HG03520 (cell line): ENCODE measurements around the gene SLC7A4.
"Not testable (repeated sequence)": the region's sequence is repeated elsewhere in the genome, so short reads cannot be mapped to it uniquely, and the experiment has no call there.

Experiments used
- ATAC-seq: cut with Tn5 transposase; IDR thresholded peaks from one replicate; pipeline ENCODE4 v1.9.1; 2021; ENCODE audit warnings: mild to moderate bottlenecking, moderate library complexity; ENCODE audit not compliant: unreplicated experiment

The SLC7A4 gene, protein sequence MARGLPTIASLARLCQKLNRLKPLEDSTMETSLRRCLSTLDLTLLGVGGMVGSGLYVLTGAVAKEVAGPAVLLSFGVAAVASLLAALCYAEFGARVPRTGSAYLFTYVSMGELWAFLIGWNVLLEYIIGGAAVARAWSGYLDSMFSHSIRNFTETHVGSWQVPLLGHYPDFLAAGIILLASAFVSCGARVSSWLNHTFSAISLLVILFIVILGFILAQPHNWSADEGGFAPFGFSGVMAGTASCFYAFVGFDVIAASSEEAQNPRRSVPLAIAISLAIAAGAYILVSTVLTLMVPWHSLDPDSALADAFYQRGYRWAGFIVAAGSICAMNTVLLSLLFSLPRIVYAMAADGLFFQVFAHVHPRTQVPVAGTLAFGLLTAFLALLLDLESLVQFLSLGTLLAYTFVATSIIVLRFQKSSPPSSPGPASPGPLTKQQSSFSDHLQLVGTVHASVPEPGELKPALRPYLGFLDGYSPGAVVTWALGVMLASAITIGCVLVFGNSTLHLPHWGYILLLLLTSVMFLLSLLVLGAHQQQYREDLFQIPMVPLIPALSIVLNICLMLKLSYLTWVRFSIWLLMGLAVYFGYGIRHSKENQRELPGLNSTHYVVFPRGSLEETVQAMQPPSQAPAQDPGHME

GRCh38 chr22:21032037-21032867 lies at the start of gene SLC7A4:
TSS of gene SLC7A4 (minus strand) at chr22:21032561. CDS start at chr22:21031812, 749 bp downstream.
- ATAC-seq: no peak

- ATAC-seq: no peak
These were observed 48.2 kb upstream of the SLC7A4 start for GRCh38 chr22:21080435-21081137.

DNA sequence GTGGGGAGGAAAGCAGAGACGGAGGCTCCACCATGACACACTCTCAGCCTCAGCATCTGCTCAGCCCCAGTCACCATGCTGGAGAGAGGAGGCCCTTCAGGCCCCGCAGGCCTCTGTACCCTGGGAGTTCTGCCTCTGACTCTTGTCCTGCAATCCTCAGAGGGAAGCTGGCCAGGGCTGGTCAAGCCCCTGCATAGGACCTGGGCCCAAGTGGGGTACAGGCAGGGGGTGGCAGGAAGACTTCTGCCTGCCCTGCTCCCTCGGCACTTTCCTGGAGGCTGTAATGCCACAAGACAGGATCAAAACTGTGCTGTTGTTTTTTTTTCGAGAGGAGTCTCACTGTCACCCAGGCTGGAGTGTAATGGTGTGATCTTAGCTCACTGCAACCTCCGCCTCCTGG lies 47.1 kb upstream of the SLC7A4 start:
- ATAC-seq: no peak

GRCh38 chr22:21078916-21079315 lies 46.6 kb upstream of the SLC7A4 start:
- ATAC-seq: no peak

- ATAC-seq: no peak
These were observed 45.6 kb upstream of the SLC7A4 start for GRCh38 chr22:21077884-21078508.

DNA sequence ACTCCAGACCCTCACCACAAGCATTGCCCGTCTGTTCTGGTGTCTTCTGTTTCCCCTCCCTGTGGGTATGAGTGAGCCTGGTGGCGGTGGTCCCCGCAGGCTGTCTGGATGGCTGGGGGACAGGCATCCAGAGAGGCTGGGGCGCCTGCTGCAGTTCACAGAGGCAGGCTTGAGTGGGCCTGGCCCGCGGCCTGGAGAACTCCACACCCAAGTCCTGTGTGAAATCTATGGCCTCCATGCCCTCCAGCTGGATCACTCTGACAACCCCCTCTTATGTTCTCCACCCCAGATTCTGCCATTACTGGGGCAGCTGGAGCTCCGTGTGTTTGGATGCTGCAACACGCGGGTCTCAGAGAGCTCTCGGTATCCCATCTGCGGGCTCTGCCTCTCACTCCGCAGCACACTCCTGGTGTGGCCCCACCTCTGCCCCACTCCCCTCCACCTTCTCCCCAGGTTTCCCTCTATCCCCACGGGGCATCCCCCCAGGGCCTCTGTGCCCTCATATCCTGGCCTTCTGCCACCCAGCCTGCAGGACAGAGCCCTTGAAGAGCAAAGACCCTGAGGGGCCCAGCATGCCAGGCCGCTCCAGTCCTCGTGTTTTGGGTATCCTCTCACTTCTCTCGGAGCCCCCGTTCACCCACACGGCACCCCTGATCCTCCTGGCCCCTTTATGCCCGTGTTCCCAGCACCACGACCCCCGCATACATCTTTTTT lies 44.7 kb upstream of the SLC7A4 start:
- ATAC-seq: no peak

DNA sequence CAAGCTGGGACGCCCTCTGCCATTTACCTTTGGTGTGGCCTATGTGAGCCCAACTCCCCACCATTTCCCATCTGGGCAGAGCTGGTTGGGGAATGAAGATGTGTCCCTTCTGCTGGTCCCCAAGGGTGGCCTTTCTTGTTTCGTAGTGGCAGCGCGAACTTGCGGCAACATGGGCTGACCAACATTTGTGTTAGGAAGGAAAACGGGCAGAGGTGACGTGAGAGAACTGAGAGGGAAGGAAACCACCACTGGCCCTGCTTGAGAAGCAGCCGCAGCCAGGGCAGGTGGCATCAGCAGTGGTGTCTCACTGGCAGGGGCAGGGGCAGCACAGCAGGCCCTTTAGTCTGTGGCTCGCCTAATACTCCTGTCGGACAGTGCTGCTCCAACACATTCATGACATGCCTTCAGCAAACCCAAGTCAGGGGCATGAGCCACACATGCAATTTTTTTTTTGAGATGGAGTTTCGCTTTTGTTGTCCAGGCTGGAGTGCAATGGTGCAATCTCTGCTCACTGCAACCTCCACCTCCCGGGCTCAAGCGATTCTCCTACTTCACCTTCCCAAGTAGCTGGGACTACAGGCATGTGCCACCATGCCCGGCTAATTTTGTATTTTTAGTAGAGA lies 43.3 kb upstream of the SLC7A4 start:
- ATAC-seq: no peak

- no peak for ATAC-seq
These were observed 41.8 kb upstream of the SLC7A4 start for GRCh38 chr22:21074102-21074715.

DNA sequence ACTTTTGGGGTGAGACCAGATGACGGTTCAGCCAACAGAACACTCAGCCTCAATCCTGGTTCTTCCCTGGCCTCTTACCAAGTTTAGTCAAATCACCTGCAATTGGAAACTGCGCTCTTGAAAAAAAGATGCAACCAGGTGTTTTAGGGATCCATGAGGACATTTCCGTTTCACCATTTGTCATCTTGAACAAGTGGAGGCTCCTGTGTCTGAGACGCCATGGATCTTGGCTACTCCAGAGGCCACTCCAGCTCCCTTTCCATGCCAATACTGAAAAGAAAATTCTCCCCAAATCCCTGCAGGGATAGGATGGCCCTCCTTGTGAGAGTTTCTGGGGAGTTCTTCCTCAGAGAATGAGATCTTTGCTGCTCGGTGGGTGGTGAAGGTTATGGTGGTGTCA lies 41.1 kb upstream of the SLC7A4 start:
- no peak for ATAC-seq

GRCh38 chr22:21073023-21073422 lies 40.7 kb upstream of the SLC7A4 start:
- no peak for ATAC-seq

GRCh38 chr22:21071796-21072195 lies 39.4 kb upstream of the SLC7A4 start:
- not testable (repeated sequence) for ATAC-seq

DNA sequence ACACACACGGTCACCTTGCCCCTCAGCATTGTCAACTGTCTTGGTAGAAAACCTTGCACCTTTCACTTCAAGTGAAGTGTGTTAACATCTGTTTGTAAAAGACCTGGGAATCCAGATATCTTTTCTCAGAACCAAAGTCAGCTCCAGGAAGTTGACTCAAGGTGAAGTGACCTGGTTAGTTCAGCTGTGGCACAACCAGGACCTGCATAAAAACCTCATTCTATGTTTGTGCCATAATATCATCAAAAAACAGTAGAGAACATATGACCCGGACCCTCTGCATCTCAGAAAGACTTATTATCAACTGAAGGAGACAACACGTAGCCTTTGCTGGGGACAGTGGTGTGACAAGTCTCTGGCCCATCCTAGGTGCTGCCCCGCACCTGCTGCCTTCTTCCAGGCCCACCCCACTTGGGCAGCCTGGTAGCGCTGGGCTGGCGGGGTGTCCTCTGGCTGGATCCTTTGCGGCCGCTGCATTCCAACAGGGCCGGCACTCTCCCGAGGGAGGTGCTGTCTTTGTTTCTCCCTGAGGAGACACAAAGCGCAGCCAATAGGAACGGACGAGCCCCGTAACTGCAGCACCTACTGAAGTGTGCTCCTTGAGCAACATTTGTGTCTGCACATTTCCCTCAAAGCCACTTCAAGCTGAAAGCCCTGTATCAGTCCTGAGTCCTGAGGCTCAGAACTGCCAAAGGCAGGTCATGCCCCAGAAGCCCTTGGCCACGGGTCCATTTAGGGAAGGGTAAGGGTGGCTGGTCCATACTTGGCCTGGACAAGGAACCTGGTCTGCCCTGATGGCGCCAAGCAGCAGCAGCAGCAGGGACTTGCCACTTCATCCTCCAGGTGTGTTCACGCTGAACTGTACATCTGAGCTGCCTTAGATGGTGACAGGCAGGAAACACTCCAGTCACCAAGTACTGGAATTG lies 38.6 kb upstream of the SLC7A4 start:
- no peak for ATAC-seq

- no peak for ATAC-seq
These were observed 37.0 kb upstream of the SLC7A4 start for GRCh38 chr22:21069375-21069774.

DNA sequence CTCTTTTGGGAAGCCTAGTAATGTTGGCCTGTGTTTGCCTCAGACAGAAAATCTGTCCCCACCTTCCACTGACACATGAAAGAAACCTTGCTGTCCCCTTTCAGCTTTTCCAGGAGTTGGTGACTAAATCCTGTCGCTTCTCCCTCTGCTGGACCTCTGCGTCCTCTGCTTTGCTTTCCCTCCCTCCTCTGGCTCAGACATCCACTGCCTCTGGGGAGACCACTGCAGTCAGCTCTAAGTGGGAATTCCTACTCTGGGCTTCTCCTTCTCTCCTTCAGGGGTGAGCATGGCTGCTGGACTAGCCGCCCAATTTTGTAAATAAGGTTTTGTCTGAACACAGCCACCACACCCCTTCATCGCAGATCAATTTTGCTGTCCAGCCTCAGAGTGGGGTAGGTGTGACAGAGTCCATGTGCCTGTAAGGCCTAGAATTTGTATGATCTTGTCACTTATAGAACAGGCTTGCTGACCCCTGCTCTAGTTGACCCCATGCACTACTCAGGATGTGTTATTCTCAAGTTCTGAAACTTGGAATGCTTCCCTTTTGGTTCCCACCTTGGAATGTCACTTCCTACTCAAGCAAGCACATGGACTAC lies 36.4 kb upstream of the SLC7A4 start:
- ATAC-seq: no peak

- ATAC-seq: no peak
These were observed 35.7 kb upstream of the SLC7A4 start for GRCh38 chr22:21067901-21068680.

- ATAC-seq: no peak
These were observed 34.9 kb upstream of the SLC7A4 start for GRCh38 chr22:21067075-21067900.
